Endothelial cell of umbilical vein (primary cell): ENCODE data around the gene CHRD. TPM values are rescaled to one million over a fixed set of nuclear protein-coding genes. Genes with fewer than 3 reads are reported as not detected.

Source experiments
- BruUV-seq: library from RNA; stranded (reverse); fragments of 400-500 nt; replicated peaks from 2 replicates; lab custom pipeline; 2021; lab: Mats Ljungman, UMichigan
- CTCF ChIA-PET: fragments of 300-600, 350-600 bp; sonication (Branson Sonifier 250); formaldehyde crosslinking; loops from one replicate; lab custom pipeline; 2021; ENCODE audit warnings: antibody characterized with exemption, inconsistent platforms; lab: Charles Lee
- POLR2A ChIA-PET: fragments of 300-600, 350-600 bp; sonication (Branson Sonifier 250); formaldehyde crosslinking; loops from one replicate; lab custom pipeline; 2021; ENCODE audit warnings: antibody characterized with exemption, inconsistent platforms; lab: Charles Lee
- DNase-seq: peaks from one replicate; pipeline ENCODE4 v3.0.0-alpha.2; 2011; ENCODE audit warnings: low read depth, low spot score
- FAIRE-seq: peaks from 2 replicates; lab custom pipeline; 2011; peaks lifted over from hg19 to GRCh38; lab: Jason Lieb, UNC
- H2AFZ ChIP-seq: 2 replicates; pipeline ENCODE4 v1.6.0; 2012; ENCODE audit warnings: low read depth, low read length, control low read depth, inconsistent platforms
- H3K27ac ChIP-seq: 2 replicates; pipeline ENCODE4 v1.5.1; 2011; ENCODE audit warnings: low read depth, mild to moderate bottlenecking, control low read depth, low read length, moderate library complexity; ENCODE audit not compliant: insufficient read depth
- H3K27me3 ChIP-seq, 2 experiments: 2 replicates each; pipeline versions ENCODE4 v1.6.0 to v1.6.1; 2011; ENCODE audit warnings: low read length in 2 of 2, mixed read lengths in 1 of 2; ENCODE audit not compliant: control insufficient read depth in 2 of 2, insufficient read depth in 2 of 2
- H3K36me3 ChIP-seq, 2 experiments: 2 replicates in 1 of 2; 3 replicates in 1 of 2; pipeline ENCODE4 v1.5.1; 2011; ENCODE audit warnings: low read length in 2 of 2, mild to moderate bottlenecking in 1 of 2, moderate library complexity in 1 of 2; ENCODE audit not compliant: control insufficient read depth in 2 of 2, insufficient read depth in 2 of 2; ENCODE audit errors: extremely low read depth in 1 of 2
- H3K4me1 ChIP-seq: 3 replicates; pipeline ENCODE4 v1.5.1; 2011; ENCODE audit warnings: mild to moderate bottlenecking, low read length; ENCODE audit not compliant: control insufficient read depth, insufficient read depth; ENCODE audit errors: extremely low read depth
- H3K4me2 ChIP-seq: 2 replicates; pipeline ENCODE4 v1.6.1; 2011; ENCODE audit warnings: low read length, control low read depth, mixed read lengths; ENCODE audit not compliant: insufficient read depth
- H3K4me3 ChIP-seq, 3 experiments: fragments of 200-600 bp in 1 of 3; sonication (generic), shearing (Covaris generic) in 1 of 3; replicated peaks in 1 of 3; 2 replicates each; pipeline ENCODE4 v1.5.1; 2011 to 2016; ENCODE audit warnings: control low read depth in 3 of 3, low read length in 3 of 3, mild to moderate bottlenecking in 2 of 3, inconsistent platforms in 1 of 3, low read depth in 1 of 3, moderate library complexity in 1 of 3; ENCODE audit not compliant: insufficient read depth in 1 of 3
- H3K79me2 ChIP-seq: 2 replicates; pipeline ENCODE4 v1.6.0; 2012; ENCODE audit warnings: low read length, inconsistent platforms; ENCODE audit not compliant: control insufficient read depth, insufficient read depth
- H3K9ac ChIP-seq: replicated peaks from 2 replicates; pipeline ENCODE3; 2011; ENCODE audit warnings: low read length, control low read depth; ENCODE audit not compliant: insufficient read depth; ENCODE audit errors: extremely low read depth
- H3K9me1 ChIP-seq: replicated peaks from 3 replicates; pipeline ENCODE4 v1.6.0; 2011; ENCODE audit warnings: mild to moderate bottlenecking, low read length; ENCODE audit not compliant: control insufficient read depth, insufficient read depth; ENCODE audit errors: extremely low read depth
- H3K9me3 ChIP-seq: replicated peaks from 2 replicates; pipeline ENCODE4 v1.5.1; 2012; ENCODE audit warnings: low read length, inconsistent platforms; ENCODE audit not compliant: control insufficient read depth, insufficient read depth
- H4K20me1 ChIP-seq: replicated peaks from 2 replicates; pipeline ENCODE3; 2011; ENCODE audit warnings: mild to moderate bottlenecking, low read length; ENCODE audit not compliant: control insufficient read depth, insufficient read depth; ENCODE audit errors: extremely low read depth
- CTCF ChIP-seq, 2 donors: IDR thresholded peaks; 1 replicate in 1 of 2; 2 replicates in 1 of 2; pipeline ENCODE4 v1.5.1; 2011; ENCODE audit warnings: low read length in 2 of 2, mild to moderate bottlenecking in 2 of 2, moderate library complexity in 2 of 2, control low read depth in 1 of 2, inconsistent platforms in 1 of 2, low read depth in 1 of 2; ENCODE audit not compliant: insufficient read depth in 1 of 2; ENCODE audit errors: extremely low read depth in 1 of 2
- EZH2 ChIP-seq: IDR thresholded peaks from 2 replicates; pipeline ENCODE4 v1.6.1; 2012; ENCODE audit warnings: borderline replicate concordance, low read depth, mild to moderate bottlenecking, moderate library complexity, low read length, inconsistent platforms; ENCODE audit not compliant: severe bottlenecking
- FOS ChIP-seq: IDR thresholded peaks from 2 replicates; pipeline ENCODE4 v1.6.1; 2011; ENCODE audit warnings: mild to moderate bottlenecking, low read length, moderate library complexity, borderline replicate concordance; ENCODE audit not compliant: insufficient read depth
- JUN ChIP-seq: IDR thresholded peaks from 2 replicates; pipeline ENCODE4 v1.6.1; 2011; ENCODE audit warnings: borderline replicate concordance, low read depth; ENCODE audit not compliant: insufficient read length, insufficient read depth
- MYC ChIP-seq: IDR thresholded peaks from one replicate; pipeline ENCODE4 v1.6.1; 2011; ENCODE audit warnings: mild to moderate bottlenecking, low read depth, low read length
- POLR2A ChIP-seq: IDR thresholded peaks from 2 replicates; pipeline ENCODE4 v1.6.1; 2012; ENCODE audit warnings: low read depth, mild to moderate bottlenecking, control low read depth, low read length
- POLR2AphosphoS5 ChIP-seq: IDR thresholded peaks from 2 replicates; pipeline ENCODE4 v1.6.1; 2012; ENCODE audit warnings: low read depth, mild to moderate bottlenecking, control low read depth, low read length, moderate library complexity; ENCODE audit not compliant: insufficient read depth
- dilution Hi-C: fragments of 300-500 bp; cut with MboI; formaldehyde crosslinking; loops from one replicate; pipeline ENCODE4 v1.15.0; 2019; ENCODE audit warnings: low sequenced_read_pairs; ENCODE audit not compliant: extremely low pct_ligation_motif_present
- intact Hi-C: fragments of 100-400 bp; cut with micrococcal nuclease; formaldehyde crosslinking; loops from one replicate; pipeline ENCODE4 v1.10.0; 2022
- polyA plus RNA-seq, 4 experiments: library from polyadenylated mRNA; depleted of rRNA in 3 of 4; stranded (reverse) in 3 of 4; unstranded in 1 of 4; fragments of >200 nt; gene quantifications; 2 replicates each; pipeline versions ENCODE4 v1.2.1 to v1.2.3, GENCODE V29; 2011 to 2012; ENCODE audit warnings: missing spikeins in 1 of 4
- total RNA-seq: library from RNA; stranded (reverse); gene quantifications from 2 replicates; pipeline ENCODE4 v1.2.3, GENCODE V29; 2021

CHRD gene
- total and polyA plus RNA-seq, 2 donors (not counting 3 experiments of a cell fraction or from before 2014, with no cell fraction given) = 0.40 to 0.54 TPM

- ChIA-PET CTCF (interaction anchor here (1.1 to 1.6 kb wide), 3 partner anchors 10 to 30 kb away, joined by 4 to 7 read pairs (median 4); no protein-coding TSS in a partner anchor), POLR2A (interaction anchor here (1.0 kb wide), 1 partner anchor 16 kb away, joined by 3 read pairs; no protein-coding TSS in a partner anchor)
- dilution Hi-C loops (no loop called here), intact Hi-C loops (loop anchor here (10.0 kb wide), 1 partner anchor 1599 kb away; the partner anchor contains the start of gene TRA2B)
- Histone ChIP-seq H2AFZ (no peak overlapping the region), H3K4me3 (peak overlapping the region; percentile 31 to 62 (median 54)), H3K27ac (peak overlapping the region; percentile 99), H3K9me3 (no peaks in the 10 kb centered on the region), H3K27me3 (no peaks in the 10 kb centered on the region), H3K4me1 (peaks cover 80% of the 10 kb centered on the region), H3K4me2 (peak overlapping the region; percentile 73), H3K79me2 (peaks cover 41% of the 10 kb centered on the region), H3K9me1 (no peaks in the 10 kb centered on the region), H3K36me3 (peaks cover 18 to 24% of the 10 kb centered on the region in 2 experiments), H3K9ac (peak overlapping the region; percentile 76), H4K20me1 (no peaks in the 10 kb centered on the region)
- peak; percentile 81 for DNase-seq
- peak; percentile 79 for FAIRE-seq
- TF ChIP-seq POLR2A (no peak), POLR2AphosphoS5 (peak; percentile 84), FOS (peak; percentile 14), JUN (peak; percentile 5), EZH2 (no peak), CTCF (IDR thresholded peaks at IDR 0.05; ENCODE audit: extremely low read depth in 1 of 2, insufficient read depth in 1 of 2, low read depth in 1 of 2, low read length in 2 of 2) (no peak), MYC (no peak)
- BruUV-seq = no TSS peak
Observed at GRCh38 chr3:184335661-184336546, 44.0 kb upstream of the CHRD start.
